Stimulated activated CD8-positive, alpha-beta memory T cell treated with anti-CD3 and anti-CD28 coated beads, Interleukin-4, amount 100 ng/mL, for 4 hours (primary cell): ENCODE measurements around the gene CEP112.

Experiments
- DNase-seq, 2 donors: peaks; one replicate each; pipeline ENCODE4 v3.0.0-alpha.2; 2020; ENCODE audit warnings: low read depth in 2 of 2, low spot score in 1 of 2

Gene CEP112

DNA sequence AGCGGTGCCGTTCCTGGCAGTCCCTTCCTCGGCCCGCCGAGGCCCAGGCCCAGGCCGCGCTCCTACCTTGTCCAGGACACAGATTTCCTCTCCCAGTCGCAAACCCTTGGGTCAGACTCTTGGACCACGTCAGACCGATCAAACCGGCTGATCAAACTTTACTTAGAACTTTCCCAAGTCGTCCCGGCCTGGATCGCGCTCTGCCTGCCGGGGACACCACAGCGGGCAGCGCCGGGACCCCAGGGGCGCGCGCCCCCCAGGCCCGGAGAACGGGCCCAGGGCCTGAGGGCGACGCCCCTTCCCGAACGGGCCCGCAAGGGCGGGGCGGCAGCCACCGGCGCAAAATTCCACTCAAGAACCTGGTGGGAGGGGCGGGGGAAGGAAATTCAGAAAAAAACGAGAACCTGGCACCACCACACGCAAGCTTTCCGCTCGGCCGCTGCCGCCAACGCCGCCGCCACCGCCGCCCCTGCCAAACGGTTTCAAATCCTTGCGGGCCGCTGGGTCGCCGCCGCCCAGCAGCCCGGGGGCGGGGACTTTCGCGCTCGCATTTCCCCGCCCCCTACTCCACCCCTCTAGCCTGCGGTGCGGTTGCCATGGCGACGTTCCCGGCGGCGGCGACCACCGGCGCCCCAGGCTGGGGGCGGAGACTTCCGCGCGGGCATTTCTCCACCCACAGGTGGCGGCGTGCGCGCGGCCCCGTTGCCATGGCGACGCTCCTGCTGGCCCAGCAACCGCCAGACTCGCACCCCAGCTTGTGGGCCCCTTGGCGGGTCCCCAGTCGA, at the start of gene CEP112:
TSS of gene CEP112 (minus strand) at position 541 of the 785 bp plus-strand sequence.
- DNase-seq: peak; percentile 77 to 84

DNA sequence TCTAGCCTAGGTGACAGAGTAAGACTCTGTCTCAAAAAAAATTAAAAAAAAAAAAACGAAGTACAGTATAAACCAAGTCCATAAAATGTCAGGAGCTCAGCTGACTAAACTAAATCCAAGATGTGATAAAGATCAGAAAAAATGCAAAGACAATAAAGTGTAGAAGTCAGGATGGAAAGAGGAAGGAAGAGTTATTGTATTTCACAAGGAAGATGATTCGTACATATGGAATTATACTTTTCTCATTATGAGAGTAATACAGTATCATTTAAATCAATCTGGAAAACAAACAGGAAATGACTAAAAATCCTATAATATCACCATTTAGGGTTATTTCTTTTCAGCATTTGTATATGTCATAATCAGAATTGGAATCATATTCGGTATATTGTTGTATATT, 48.7 kb upstream of the CEP112 start:
- no peak for DNase-seq

DNA sequence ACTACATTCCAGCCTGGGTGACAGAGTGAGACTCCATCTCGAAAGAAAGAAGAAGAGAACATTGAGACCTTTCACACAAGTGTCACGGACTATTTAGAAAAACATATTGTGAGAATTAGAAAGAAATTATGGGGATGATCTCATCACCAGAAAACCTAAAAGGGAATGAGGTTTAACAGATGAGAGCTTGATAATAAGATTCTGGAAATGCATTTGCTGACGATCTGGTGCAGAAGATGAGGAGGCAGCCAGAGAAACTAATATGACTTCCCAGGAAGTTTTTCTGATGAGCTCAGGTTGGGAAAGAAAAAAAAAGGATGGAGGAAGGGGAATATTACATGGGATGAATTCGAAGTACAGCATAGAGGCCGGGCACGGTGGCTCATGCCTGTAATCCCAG, 48.1 kb upstream of the CEP112 start:
- no peak for DNase-seq

- no peak for DNase-seq
These were observed 43.6 kb upstream of the CEP112 start for GRCh38 chr17:66235377-66235994.

GRCh38 chr17:66234611-66235010, 42.7 kb upstream of the CEP112 start:
- DNase-seq: no peak

GRCh38 chr17:66233023-66233753, 41.3 kb upstream of the CEP112 start:
- no peak for DNase-seq

- no peak for DNase-seq
These were observed 39.1 kb upstream of the CEP112 start for GRCh38 chr17:66230922-66231591.

DNA sequence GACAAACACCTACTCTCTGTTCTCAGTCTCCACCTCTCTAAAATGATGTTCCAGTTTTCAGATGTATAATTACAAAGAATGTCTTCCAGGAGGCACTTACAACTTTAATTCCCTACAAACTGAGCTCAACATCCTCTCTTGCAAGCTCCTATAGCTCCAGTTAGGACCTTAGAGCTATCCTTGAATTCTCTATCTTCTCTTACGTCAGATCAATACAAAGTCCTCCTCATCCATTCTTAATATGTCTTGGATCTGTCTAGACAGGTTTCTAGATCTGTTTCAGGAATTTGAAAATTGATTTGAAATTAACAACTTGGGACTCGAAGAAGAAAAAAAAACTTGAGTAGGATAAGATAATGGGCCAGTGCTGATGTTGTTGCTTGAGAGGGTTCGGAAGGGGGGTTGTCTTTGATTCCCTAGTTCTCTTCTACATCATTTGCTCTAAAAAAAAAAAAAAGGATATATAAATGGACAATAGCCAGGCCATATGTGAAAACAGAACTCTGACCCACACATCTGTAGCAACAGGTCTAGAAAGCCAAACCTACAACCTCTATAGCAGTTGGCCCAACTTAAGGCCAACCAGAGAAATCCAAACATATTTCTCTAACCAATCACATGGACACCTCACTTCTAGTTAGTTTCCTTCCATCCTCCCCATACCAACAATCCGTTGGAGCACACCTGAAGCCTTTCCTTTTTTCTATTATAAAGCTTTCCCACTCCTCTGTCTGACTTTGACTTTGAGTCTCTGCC, 38.0 kb upstream of the CEP112 start:
- no peak for DNase-seq

DNA sequence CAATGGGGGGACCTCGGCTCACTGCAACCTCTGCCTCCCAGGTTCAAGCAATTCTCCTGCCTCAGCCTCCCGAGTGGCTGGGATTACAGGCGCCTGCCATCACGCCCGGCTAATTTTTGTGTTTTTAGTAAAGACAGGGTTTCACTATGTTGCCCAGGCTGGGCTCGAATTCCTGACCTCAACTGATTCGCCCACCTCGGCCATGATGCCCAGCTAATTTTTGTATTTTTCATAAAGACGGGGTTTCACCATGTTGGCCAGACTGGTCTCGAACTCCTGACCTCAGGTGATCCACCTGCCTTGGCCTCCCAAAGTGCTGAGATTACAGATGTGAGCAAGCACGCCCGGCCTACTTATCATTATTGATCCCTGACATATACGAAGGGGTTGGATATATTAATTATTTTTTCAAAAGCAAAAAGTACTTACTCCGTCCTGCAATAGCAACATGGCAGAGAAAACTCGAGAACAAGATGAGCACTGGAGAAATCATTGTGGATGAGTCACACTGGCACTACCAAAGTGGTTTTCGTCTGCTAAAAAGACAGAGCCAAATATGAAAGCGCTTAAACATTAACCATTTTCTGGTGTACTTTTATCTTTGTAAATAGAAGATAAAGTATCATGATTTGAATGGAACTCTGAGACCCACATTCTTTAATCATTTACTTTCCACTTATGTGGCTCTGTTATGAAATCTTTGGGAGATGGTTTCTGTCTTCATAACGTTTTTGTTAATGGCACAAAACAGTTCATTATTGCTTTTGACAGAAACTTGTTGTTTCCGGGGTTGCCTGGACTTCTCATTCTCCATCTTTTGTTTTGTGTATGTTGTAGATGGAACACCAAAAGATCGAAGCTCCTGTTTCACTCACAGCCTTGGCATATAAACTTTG, 37.2 kb upstream of the CEP112 start, which contains the start of gene APOH:
TSS of gene APOH (minus strand) at position 529 of the 896 bp plus-strand sequence. CDS start at position 493, 36 bp downstream.
- DNase-seq: no peak

- no peak for DNase-seq
These were observed 35.5 kb upstream of the CEP112 start for GRCh38 chr17:66227212-66228045.

DNA sequence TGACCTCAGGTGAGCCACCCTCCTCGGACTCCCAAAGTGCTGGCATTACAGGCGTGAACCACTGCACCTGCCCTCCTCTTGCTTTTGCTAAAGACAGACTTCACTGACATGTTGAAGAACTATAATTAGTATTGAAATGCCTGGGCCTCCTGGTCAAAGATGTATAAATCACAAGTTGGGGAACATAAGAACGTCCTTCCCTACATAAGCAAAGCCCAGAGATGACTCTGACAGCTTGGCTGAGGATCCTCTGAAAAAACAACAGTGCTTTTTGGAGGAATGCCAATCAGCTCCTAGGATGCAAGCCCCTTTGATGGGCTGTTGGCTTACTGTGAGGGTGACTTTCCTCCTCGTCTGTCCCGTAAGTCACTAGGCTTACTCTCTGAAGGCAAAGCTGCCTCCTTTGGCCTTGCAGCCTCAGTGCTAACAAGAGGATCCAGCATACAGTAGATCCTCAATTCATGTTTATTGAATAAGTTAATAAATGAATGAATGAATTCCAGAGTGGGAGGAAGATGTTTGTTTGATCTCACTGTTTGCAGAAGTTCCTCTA, 30.9 kb upstream of the CEP112 start:
- DNase-seq: no peak

GRCh38 chr17:66221755-66222530, 30.0 kb upstream of the CEP112 start:
- no peak for DNase-seq

DNA sequence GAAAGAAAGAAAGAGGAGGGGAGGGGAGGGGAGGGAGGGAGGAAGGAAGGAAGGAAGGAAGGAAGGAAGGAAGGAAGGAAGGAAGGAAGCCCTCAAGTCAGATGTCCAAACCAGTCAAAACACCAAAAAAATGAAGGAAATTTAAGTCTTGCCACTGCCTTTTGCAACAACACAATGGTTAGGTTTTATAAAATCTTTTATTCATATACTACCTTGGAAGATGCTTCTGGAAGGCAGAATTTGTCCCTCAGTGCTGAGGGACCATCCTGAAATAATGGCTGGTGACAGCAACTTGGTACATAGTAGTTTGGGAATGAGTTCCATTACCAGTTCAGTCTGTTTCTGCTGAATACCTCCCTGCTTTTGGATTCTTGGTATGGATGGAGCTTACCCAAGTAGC, 29.4 kb upstream of the CEP112 start:
- no peak for DNase-seq

GRCh38 chr17:66220079-66220835, 28.3 kb upstream of the CEP112 start:
- DNase-seq: no peak

- DNase-seq: no peak
These were observed 23.6 kb upstream of the CEP112 start for GRCh38 chr17:66215529-66215911.

- DNase-seq: no peak
These were observed 23.1 kb upstream of the CEP112 start for GRCh38 chr17:66214884-66215528.
